ENCODE measurements around the gene PLOD1. TPM values are rescaled to one million over a fixed set of nuclear protein-coding genes. Genes with fewer than 3 reads are reported as not detected.

The PLOD1 gene
- total RNA-seq, 1 experiment from 2014 or later = 64.1 TPM

DNA sequence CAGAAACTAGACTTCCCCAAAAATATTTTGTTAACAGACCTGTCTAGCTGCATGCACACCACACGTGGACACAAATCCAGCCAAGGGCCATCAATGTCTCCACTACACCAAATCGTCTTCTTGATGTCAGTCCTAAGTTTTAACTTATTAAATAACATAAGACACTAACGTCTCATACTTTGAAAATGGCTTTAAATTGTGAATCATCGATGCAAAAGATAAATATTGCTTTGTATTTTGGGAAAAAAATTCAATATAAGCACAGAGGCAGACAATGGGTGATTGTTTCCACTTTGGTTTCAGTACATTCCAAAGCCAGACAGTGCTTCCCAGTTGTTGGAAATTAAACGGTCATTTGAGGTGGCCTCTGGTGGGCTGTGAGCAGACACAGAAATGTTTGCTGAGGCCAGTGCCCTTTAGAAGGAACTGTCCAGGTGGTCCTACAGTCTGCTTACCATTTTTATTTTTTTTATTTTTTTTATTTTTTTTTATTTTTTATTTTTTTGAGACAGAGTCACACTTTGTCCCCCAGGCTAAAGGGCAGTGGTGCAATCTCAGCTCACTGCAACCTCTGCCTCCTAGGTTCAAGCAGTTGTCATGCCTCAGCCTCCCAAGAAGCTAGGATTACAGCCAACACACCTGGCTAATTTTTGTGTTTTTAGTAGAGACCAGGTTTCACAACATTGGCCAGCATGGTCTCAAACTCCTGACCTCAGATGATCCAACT lies 6.5 kb upstream of the PLOD1 start:
- POLR2A ChIA-PET (ENCODE audit: unreplicated experiment) = interaction anchor here (0.5 to 0.6 kb wide), 3 partner anchors 18 to 682 kb away, joined by 3 to 5 read pairs (median 3); no protein-coding TSS in a partner anchor
- H3K4me1 ChIP-seq (replicated peaks; ENCODE audit: insufficient read depth) = peaks cover 12% of the 10 kb centered on the region; the same call in 1 of the 2 replicates

GRCh38 chr1:11929849-11930248 lies 4.7 kb upstream of the PLOD1 start:
- no peak for DNase-seq
- Histone ChIP-seq H3K4me1 (replicated peaks; ENCODE audit: insufficient read depth) (peaks cover 11% of the 10 kb centered on the region; the same call in 1 of the 2 replicates), H3K36me3 (ENCODE audit: low read depth) (no peaks in the 10 kb centered on the region), H3K27me3 (ENCODE audit: insufficient read depth, low read depth) (no peaks in the 10 kb centered on the region), H3K9me3 (ENCODE audit: insufficient read depth, low read depth) (no peaks in the 10 kb centered on the region), H3K9me2 (ENCODE audit: insufficient read depth) (no peaks in the 10 kb centered on the region), H3K79me2 (ENCODE audit: low read depth) (peaks cover 4% of the 10 kb centered on the region), H3K27ac (no peak overlapping the region), H2AFZ (no peak overlapping the region), H4K20me1 (ENCODE audit: insufficient read depth) (peaks cover 2% of the 10 kb centered on the region; the same call in 1 of the 2 replicates), H3F3A (ENCODE audit: insufficient read depth, low read depth) (0 out of 2 replicates have a peak, but pooled peaks cover 2% of the 10 kb centered on the region), H3K4me3 (no peak overlapping the region), H3K4me2 (no peak overlapping the region)
- intact Hi-C loops (cut with micrococcal nuclease; ENCODE audit: unreplicated experiment) = loop anchor here (5.0 kb wide), 1 partner anchor 52 kb away; the partner anchor contains the start of gene MFN2
- TF ChIP-seq CTCF (conservative IDR thresholded peaks at IDR 0.05) (no peak), EZH2 (IDR thresholded peaks at IDR 0.05; ENCODE audit: low read depth) (no peak)
- BruUV-seq (replicated peaks) = no TSS peak
- ChIA-PET POLR2A (ENCODE audit: unreplicated experiment) (interaction anchor here (0.6 kb wide), 1 partner anchor 20 kb away, joined by 3 read pairs; no protein-coding TSS in a partner anchor), CTCF (no interaction called here)

More for the DNA sequence above, 6.5 kb upstream of the PLOD1 start:
- Histone ChIP-seq H3K4me3 (no peak overlapping the region), H3F3A (ENCODE audit: insufficient read depth, low read depth) (0 out of 2 replicates have a peak, but pooled peaks cover 2% of the 10 kb centered on the region), H3K79me2 (ENCODE audit: low read depth) (peaks cover 20% of the 10 kb centered on the region), H4K20me1 (ENCODE audit: insufficient read depth) (peaks cover 9% of the 10 kb centered on the region; the same call in 1 of the 2 replicates), H3K27ac (no peak overlapping the region), H3K27me3 (ENCODE audit: insufficient read depth, low read depth) (no peaks in the 10 kb centered on the region), H3K4me2 (peak overlapping the region; percentile 23; the same call in 1 of the 2 replicates), H2AFZ (no peak overlapping the region), H3K9me2 (ENCODE audit: insufficient read depth) (no peaks in the 10 kb centered on the region), H3K36me3 (ENCODE audit: low read depth) (no peaks in the 10 kb centered on the region), H3K9me3 (ENCODE audit: insufficient read depth, low read depth) (no peaks in the 10 kb centered on the region)
- CTCF ChIA-PET = no interaction called here
- no TSS peak for BruUV-seq (replicated peaks)
- intact Hi-C loops (cut with micrococcal nuclease; ENCODE audit: unreplicated experiment) = no loop called here
- no peak for TF ChIP-seq EZH2 (IDR thresholded peaks at IDR 0.05; ENCODE audit: low read depth)
- TF ChIP-seq CTCF (conservative IDR thresholded peaks at IDR 0.05) = no peak
- DNase-seq = peak in 1 of 2 experiments; percentile 60

DNA sequence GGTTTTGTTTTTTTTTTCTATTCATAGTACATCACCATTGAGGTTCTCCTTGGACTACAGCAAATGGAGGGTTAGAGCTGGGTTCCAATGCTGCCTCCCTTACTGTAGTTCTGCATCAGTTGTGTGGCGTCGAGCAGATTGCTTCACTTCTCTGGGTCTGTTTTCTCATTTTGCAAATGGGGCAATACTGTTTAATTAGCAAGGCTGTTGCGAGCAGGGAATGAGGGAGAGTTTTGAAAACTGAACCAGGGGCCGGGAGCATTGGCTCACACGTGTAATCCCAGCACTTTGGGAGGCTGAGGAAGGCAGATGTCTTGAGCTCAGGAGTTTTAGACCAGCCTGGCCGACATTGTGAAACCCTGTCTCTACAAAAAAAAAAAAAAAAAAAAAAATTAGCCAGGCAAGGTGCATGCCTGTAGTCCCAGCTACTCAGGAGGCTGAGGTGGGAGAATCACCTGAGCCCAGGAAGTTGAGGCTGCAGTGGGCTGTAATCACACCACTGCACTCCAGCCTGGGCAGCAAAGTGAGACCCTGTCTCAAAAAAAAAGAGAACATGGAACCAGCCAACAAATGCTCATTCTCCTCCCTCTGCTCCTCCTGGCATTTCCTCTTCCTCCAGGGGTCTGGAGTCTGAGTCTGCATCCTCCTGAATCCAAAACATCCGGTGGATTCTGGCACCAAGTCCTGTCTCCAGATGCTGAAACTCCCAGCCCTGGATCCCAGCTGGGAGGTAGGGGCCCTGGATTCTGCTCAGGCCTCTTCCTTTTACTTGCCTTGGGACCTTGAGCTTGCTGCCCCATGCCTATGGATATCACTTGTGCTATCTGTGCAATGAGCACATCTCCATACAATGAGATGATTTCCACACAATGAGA lies 3.7 kb upstream of the PLOD1 start:
- H2AFZ ChIP-seq = no peak overlapping the region
- intact Hi-C loops (cut with micrococcal nuclease; ENCODE audit: unreplicated experiment) = loop anchor here (5.0 kb wide), 1 partner anchor 51 kb away; the partner anchor contains the start of gene MFN2

More for the DNA sequence above, 3.7 kb upstream of the PLOD1 start:
- Histone ChIP-seq H3K36me3 (ENCODE audit: low read depth) (no peaks in the 10 kb centered on the region), H3K27ac (no peak overlapping the region), H4K20me1 (ENCODE audit: insufficient read depth) (no peaks in the 10 kb centered on the region), H3K4me1 (replicated peaks; ENCODE audit: insufficient read depth) (0 out of 2 replicates have a peak, but pooled peaks cover 10% of the 10 kb centered on the region), H3K4me3 (no peak overlapping the region), H3K79me2 (ENCODE audit: low read depth) (no peaks in the 10 kb centered on the region), H3F3A (ENCODE audit: insufficient read depth, low read depth) (0 out of 2 replicates have a peak, but pooled peaks cover 2% of the 10 kb centered on the region), H3K9me3 (ENCODE audit: insufficient read depth, low read depth) (no peaks in the 10 kb centered on the region), H3K4me2 (no peak overlapping the region), H3K9me2 (ENCODE audit: insufficient read depth) (no peaks in the 10 kb centered on the region), H3K27me3 (ENCODE audit: insufficient read depth, low read depth) (no peaks in the 10 kb centered on the region)
- ChIA-PET CTCF (interaction anchor here (0.6 kb wide), 3 partner anchors 21 to 620 kb away, joined by 3 to 6 read pairs (median 5); no protein-coding TSS in a partner anchor), POLR2A (ENCODE audit: unreplicated experiment) (no interaction called here)
- no peak for TF ChIP-seq CTCF (conservative IDR thresholded peaks at IDR 0.05)
- no peak for TF ChIP-seq EZH2 (IDR thresholded peaks at IDR 0.05; ENCODE audit: low read depth)
- DNase-seq = no peak
- BruUV-seq (replicated peaks) = no TSS peak
